Panc1 (cell line): ENCODE measurements around the gene ARCN1.

ENCODE experiments used
- CTCF ChIP-seq: fragments of 450-650 bp; IDR thresholded peaks from 2 replicates; pipeline ENCODE4 v1.5.1; 2017; ENCODE audit warnings: mild to moderate bottlenecking
- POLR2AphosphoS5 ChIP-seq: IDR thresholded peaks from 2 replicates; pipeline ENCODE4 v1.6.1; 2012; ENCODE audit warnings: mild to moderate bottlenecking, low read depth, low read length, moderate library complexity
- REST ChIP-seq, 2 experiments: IDR thresholded peaks; 2 replicates each; pipeline ENCODE4 v1.6.1; 2011 to 2012; ENCODE audit warnings: low read depth in 2 of 2, control low read depth in 1 of 2, low read length in 1 of 2, mild to moderate bottlenecking in 1 of 2, moderate library complexity in 1 of 2; ENCODE audit not compliant: insufficient read depth in 1 of 2

- TF ChIP-seq CTCF = no peak
- no peak for TF ChIP-seq REST (IDR thresholded peaks at IDR 0.05; ENCODE audit: insufficient read depth in 1 of 2, low read depth in 2 of 2, low read length in 1 of 2)
- TF ChIP-seq POLR2AphosphoS5 = no peak
Measured at GRCh38 chr11:118632577-118633318, 60.5 kb downstream of the ARCN1 start.
